ENCODE measurements around the gene SELENOH.
"Not testable (repeated sequence)": the region's sequence is repeated elsewhere in the genome, so short reads cannot be mapped to it uniquely, and the experiment has no call there.

SELENOH gene, protein sequence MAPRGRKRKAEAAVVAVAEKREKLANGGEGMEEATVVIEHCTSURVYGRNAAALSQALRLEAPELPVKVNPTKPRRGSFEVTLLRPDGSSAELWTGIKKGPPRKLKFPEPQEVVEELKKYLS

DNA sequence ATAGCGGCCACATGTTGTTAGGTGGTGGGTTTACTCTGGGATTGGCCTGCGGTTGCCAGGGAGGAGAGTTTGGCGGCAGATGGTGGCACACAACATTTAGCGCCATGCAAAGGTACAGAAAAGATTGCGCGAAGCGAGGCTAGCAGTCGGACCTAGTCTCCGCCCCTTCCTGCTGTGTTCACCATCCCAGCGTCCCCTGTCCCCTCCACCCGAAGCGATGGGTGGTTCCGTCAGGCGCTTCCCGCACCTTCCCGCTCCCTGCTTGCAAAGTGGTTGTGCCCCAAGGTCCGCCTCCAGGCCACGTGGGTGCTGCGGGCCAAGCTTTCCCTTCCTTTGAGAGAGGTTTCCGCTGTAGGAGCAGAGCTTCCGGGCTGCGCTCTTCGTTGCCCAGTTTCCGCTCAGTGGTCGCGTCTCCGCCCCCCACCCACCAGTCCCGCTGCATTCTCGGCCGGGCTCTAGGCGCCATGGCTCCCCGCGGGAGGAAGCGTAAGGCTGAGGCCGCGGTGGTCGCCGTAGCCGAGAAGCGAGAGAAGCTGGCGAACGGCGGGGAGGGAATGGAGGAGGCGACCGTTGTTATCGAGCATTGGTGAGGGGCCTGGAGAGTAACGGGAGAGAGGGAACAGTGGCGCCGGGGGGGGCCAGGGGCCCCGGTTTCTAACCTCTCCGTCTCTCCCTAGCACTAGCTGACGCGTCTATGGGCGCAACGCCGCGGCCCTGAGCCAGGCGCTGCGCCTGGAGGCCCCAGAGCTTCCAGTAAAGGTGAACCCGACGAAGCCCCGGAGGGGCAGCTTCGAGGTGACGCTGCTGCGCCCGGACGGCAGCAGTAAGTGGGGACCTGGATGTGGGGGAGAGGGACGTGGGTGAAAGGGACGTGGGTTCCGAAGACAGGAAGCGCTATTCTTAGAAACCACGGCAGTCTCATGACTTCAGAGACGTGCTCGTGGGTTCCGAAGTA is at the start of gene SELENOH:
SELENOH (plus strand) TSS at position 360 of the 955 bp plus-strand sequence; CDS start at position 465, 105 bp downstream.
- peak; percentile 85 for DNase-seq (ENCODE audit: low read depth)

GRCh38 chr11:57698843-57699365 is 42.4 kb upstream of the SELENOH start:
- no peak for DNase-seq (ENCODE audit: low read depth)

DNA sequence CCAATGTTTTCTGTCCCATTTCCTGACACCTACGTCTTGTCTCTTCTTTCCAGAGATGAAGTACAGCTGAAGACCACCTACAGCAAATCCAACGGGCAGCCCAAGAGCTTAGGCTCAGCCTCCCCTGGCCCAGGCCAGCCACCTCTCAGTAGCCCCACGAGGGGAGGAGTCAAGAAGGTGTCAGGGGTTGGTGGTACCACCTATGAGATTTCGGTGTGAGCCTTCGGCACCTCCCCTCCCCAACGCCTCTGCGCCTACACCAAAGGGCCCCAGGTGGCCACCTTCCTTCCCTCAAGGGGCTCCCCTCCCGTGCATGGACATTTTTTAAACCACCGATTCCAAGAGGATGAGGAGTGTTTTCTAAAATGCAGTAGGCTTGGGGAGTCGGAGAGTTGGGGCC is 41.5 kb upstream of the SELENOH start:
- no peak for DNase-seq (ENCODE audit: low read depth)

- DNase-seq (ENCODE audit: low read depth) = no peak
Observed at GRCh38 chr11:57700425-57700824, 40.9 kb upstream of the SELENOH start.

DNA sequence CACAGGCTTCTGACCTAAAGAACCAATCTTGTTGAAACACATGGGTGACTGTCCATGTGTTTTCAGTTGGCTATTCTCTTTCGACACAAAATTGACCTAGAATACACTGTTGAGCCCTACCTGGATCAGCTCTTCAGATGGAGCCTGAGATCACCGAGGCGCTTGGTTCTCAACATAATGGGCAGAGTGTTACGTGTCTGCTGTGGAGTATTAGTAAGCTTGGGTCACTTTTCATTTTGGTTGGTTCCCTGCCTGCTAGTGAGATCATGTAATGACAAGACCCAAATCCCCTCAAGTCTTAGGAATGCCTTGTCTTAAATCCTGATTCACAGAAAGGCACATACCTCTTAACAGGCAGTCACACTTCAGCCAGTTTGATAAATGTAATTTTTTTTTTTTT is 38.0 kb upstream of the SELENOH start:
- no peak for DNase-seq (ENCODE audit: low read depth)

DNA sequence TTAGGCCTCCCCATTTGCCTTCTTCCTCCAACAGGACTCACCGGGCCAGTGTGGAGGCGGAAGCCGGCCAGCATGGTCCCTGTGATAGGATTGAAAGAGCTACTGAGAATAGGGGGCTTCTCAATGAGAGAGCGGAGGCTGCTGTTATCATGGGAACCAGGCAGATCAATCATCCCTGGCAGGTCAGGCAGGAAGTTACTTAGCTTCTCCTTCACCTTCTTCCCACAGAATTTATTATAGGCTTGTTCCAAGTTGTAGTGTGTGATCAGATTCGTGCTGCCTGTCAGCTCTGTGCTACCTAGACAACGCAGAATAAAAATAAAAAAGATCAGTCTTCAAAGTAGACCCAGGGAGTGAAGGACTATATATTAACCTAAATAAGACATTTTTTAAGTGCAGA is 36.4 kb upstream of the SELENOH start:
- DNase-seq (ENCODE audit: low read depth) = no peak

DNA sequence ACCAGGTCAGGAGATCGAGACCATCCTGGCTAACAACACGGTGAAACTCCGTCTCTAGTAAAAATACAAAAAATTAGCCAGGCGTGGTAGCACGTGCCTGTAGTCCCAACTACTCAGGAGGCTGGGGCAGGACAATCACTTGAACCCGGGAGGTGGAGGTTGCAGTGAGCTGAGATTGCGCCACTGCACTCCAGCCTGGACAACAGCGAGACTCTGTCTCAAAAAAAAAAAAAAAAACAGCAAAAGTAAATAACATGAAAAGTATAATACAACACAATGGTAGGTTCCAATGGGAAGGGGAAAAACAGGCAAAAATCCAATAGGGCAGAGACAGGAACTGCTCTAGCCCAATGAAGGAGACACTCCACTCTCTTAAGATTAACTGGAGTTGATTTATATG is 35.9 kb upstream of the SELENOH start:
- DNase-seq (ENCODE audit: low read depth) = not testable (repeated sequence)

DNA sequence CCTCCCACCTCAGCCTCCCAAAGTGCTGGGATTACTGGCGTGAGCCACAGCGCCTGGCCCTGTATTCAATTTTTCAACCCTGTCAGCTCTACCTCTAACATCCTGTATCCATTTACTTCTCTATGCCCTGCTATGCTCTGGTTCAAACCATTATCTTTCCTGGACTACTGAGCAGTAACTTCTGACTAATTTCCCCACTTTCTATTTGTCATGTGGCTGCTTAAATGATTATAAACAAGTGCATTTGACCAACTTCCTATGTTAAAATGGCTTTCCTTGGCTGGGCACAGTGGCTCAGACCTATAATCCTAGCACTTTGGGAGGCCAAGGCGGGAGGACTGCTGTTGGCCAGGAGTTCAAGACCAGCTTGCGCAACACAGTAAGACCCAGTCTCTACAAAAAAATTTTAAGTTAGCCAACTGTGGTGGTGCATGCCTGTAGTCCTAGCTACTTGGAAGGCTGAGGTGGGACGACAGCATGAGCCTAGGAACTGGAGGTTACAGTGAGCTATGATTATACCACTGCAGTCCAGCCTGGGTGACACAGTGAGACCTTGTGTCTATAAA is 31.4 kb upstream of the SELENOH start:
- no peak for DNase-seq (ENCODE audit: low read depth)

GRCh38 chr11:57711414-57712255 is 29.7 kb upstream of the SELENOH start, which contains the start of gene MED19:
Gene MED19 (minus strand): TSS chr11:57712215. CDS start chr11:57712179, 36 bp downstream.
- peak; percentile 53 for DNase-seq (ENCODE audit: low read depth)

DNA sequence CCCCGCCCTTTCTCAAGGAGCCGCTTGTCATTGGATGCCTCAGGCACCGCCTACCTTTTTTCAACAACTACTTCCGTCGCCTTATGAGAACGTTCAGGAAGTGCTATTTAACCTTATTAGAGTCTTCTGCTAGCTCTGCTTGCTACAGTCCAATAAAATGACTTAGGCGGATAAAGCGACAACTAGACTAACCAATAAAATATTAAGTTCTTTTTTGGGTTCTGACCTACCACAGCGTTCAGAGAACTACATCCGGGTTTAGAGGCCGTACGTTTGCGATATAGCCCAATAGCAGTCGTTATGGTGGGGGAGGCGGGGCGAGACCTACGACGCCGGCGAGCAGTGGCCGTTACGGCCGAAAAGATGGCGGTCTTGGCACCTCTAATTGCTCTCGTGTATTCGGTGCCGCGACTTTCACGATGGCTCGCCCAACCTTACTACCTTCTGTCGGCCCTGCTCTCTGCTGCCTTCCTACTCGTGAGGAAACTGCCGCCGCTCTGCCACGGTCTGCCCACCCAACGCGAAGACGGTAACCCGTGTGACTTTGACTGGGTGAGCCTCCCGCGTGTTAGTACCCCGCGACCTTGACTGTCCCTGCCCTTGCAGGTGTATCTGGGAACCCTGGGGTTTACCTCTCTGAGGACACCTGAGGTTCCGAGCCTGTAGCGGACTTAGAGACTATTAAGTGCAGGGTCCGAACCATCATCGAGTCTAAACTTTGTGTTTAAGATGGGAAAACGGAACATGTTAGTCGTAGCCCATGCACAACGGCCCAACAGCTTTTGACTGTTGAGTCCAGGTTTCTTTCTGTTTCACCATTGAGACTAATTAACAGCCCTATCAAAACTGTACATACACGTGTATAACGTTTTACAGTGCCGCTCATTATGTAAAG is 28.8 kb upstream of the SELENOH start, which contains the start of gene TMX2:
TMX2 (plus strand) TSS at position 338 of the 895 bp plus-strand sequence; CDS start at position 364, 26 bp downstream.
- peak; percentile 81 for DNase-seq (ENCODE audit: low read depth)

DNA sequence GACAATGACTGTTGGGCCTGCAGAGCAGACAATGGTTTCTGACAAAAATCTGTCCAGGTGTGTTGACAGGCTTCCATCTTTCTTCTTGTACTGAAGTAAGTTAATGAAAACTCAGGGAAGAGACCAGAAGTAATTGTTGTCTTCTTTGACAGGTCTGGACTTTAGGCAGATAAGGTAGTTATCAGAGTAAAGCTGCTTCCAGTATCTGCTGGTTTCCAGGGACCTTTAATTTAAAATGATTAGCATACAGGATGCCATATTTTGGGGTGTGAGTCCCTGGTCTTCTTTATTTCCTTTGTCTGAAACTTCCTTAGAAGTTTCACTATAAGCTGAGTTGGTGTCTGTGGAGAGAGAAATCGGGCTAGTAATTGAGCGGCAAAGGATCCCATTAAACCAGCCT is 27.5 kb upstream of the SELENOH start:
- no peak for DNase-seq (ENCODE audit: low read depth)

- DNase-seq (ENCODE audit: low read depth) = not testable (repeated sequence)
Observed at GRCh38 chr11:57716726-57717125, 24.6 kb upstream of the SELENOH start.

- no peak for DNase-seq (ENCODE audit: low read depth)
Observed at GRCh38 chr11:57727185-57727584, 14.1 kb upstream of the SELENOH start.

- DNase-seq (ENCODE audit: low read depth) = no peak
Observed at GRCh38 chr11:57728829-57729228, 12.5 kb upstream of the SELENOH start.

DNA sequence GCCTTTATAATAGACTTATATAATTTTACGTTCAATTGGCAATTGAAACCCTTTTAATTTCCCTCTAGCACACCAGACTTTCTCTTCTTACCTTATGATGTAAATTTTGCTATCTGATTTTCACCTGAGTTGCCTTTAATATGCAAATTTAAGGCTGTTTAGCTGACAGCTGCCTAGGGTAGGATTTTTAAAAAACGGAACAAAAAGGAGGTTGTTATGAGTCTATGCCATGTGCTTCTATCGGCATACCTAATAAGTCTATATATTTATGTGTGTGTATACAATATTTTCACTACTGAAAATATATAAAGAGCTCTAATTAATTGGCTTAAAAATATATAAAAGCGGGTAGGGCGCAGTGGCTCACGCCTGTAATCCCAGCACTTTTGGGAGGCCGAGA is 11.8 kb upstream of the SELENOH start:
- DNase-seq (ENCODE audit: low read depth) = no peak

DNA sequence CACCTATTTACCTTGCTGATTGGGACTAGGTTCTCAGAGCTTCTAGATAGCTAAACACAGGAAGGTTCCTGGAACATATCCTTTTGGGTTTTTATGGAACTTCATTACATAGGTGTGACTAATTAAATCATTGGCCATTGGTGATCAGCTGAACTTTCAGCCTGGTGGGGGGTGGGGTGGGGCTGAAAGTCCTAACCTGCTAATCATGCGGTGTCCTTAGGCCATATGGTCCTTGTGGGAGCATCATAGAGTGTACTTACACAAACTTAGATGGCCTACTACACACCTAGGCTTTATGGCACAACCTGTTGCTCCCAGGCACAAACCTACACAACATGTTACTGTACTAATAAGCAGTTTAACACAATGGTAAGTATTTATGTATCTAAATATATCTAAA is 8.6 kb upstream of the SELENOH start:
- no peak for DNase-seq (ENCODE audit: low read depth)

GRCh38 chr11:57735619-57736298 is 5.5 kb upstream of the SELENOH start:
- DNase-seq (ENCODE audit: low read depth) = no peak

DNA sequence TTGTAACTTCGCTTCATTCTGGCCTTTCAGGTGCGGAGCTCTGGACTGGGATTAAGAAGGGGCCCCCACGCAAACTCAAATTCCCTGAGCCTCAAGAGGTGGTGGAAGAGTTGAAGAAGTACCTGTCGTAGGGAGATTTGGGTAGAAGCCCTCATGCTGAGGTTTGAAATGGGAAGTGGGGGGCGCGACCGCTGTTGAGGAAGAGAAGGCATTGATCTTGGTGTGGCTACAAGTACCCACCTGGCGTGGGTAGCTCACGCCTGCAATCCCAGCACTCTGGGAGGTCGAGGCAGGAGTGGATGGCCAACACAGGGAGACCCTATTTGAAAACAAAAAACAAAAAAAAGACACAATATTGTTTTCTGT is 779 bp downstream of the SELENOH start:
- no peak for DNase-seq (ENCODE audit: low read depth)

DNA sequence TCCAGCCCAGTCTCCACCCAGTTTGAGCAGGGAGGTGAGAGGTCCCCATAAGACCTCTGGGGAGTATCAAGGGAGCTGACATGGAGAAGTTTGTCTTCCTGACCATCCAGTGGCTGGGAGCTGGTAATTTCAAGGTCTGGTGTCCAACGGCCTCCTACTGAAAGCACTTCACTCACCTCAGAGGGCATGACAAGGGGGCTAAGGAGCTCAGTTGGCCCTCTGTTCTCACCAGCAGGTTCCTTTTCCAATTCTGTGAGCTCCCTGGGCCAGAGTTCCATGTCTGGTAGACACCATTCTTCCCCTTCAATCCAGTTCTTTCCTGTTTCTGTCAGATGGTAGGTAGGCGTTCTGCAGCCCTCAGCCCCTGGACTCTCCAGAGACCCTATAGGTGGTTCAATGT is 3.1 kb downstream of the SELENOH start:
- no peak for DNase-seq (ENCODE audit: low read depth)

GRCh38 chr11:57745206-57745605 is 3.9 kb downstream of the SELENOH start:
- no peak for DNase-seq (ENCODE audit: low read depth)

Measured in activated T-helper 1 cell treated with Interleukin-2 at 50 U/mL for 16 hours (primary cell).